K562 (cell line): Measurements from ENCODE around the gene UBE2E1. TPM values are rescaled to one million over a fixed set of nuclear protein-coding genes. Genes with fewer than 3 reads are reported as not detected.

Source experiments
- AFF4 ChIP-seq: sonication (generic); formaldehyde crosslinking; IDR thresholded peaks from 2 replicates; pipeline ENCODE4 v1.8.0; 2023; ENCODE audit warnings: mild to moderate bottlenecking, missing genetic modification reagents
- ATF3 ChIP-seq, 2 experiments: fragments of 450-650 bp in 1 of 2; sonication (generic) in 1 of 2; formaldehyde crosslinking in 1 of 2; IDR thresholded peaks in 1 of 2; conservative IDR thresholded peaks in 1 of 2; 2 replicates each; pipeline versions ENCODE4 v1.6.1 to v1.8.1; 2016 to 2023; ENCODE audit warnings: mild to moderate bottlenecking in 2 of 2, moderate library complexity in 2 of 2, inconsistent platforms in 1 of 2, missing genetic modification reagents in 1 of 2
- BCL6 ChIP-seq: fragments of 250-450 bp; sonication (Bioruptor Pico); IDR thresholded peaks from 2 replicates; pipeline ENCODE4 v1.4.0; 2020
- BCLAF1 ChIP-seq, 2 experiments: fragments of 450-650 bp in 1 of 2; IDR thresholded peaks; 2 replicates each; pipeline ENCODE4 v1.6.1; 2011 to 2017; ENCODE audit warnings: low read depth in 2 of 2, antibody characterized with exemption in 1 of 2, borderline replicate concordance in 1 of 2, low read length in 1 of 2, mild to moderate bottlenecking in 1 of 2, mixed read lengths in 1 of 2; ENCODE audit not compliant: control insufficient read depth in 1 of 2
- CREB5 ChIP-seq: fragments of 250-450 bp; sonication (Bioruptor Pico); IDR thresholded peaks from 2 replicates; pipeline ENCODE4 v1.5.0; 2020; ENCODE audit warnings: mild to moderate bottlenecking
- GMEB1 ChIP-seq: fragments of 250-450 bp; sonication (Bioruptor Pico); IDR thresholded peaks from 2 replicates; pipeline ENCODE4 v1.4.0; 2020; ENCODE audit warnings: mild to moderate bottlenecking
- HNRNPH1 ChIP-seq: fragments of 200-400 bp; formaldehyde crosslinking; optimal IDR thresholded peaks from 2 replicates; pipeline ENCODE3; 2017; ENCODE audit warnings: low read depth, mild to moderate bottlenecking, low read length, moderate library complexity
- ILK ChIP-seq: fragments of 450-650 bp; IDR thresholded peaks from 2 replicates; pipeline ENCODE4 v1.6.1; 2016; ENCODE audit warnings: missing genetic modification characterization, low read depth, mild to moderate bottlenecking, missing compliant biosample characterization, moderate library complexity, borderline replicate concordance
- MIER1 ChIP-seq: fragments of 450-650 bp; IDR thresholded peaks from 2 replicates; pipeline ENCODE4 v1.6.1; 2016; ENCODE audit warnings: antibody characterized with exemption, mild to moderate bottlenecking, low read depth
- NFATC3 ChIP-seq: fragments of 450-650 bp; IDR thresholded peaks from 2 replicates; pipeline ENCODE4 v1.6.1; 2017; ENCODE audit warnings: mild to moderate bottlenecking
- NFIX ChIP-seq: fragments of 250-450 bp; sonication (Bioruptor Pico); IDR thresholded peaks from 2 replicates; pipeline ENCODE4 v1.4.0; 2020; ENCODE audit warnings: low read depth, mild to moderate bottlenecking, moderate library complexity
- POLR2AphosphoS5 ChIP-seq: IDR thresholded peaks from 2 replicates; pipeline ENCODE4 v1.6.1; 2011; ENCODE audit warnings: mild to moderate bottlenecking, low read depth, low read length, moderate library complexity; ENCODE audit not compliant: control insufficient read depth, insufficient read depth
- SMARCA4 ChIP-seq: fragments of 450-650 bp; IDR thresholded peaks from 2 replicates; pipeline ENCODE4 v1.6.1; 2016
- SUPT5H ChIP-seq: fragments of 450-650 bp; IDR thresholded peaks from 2 replicates; pipeline ENCODE4 v1.6.1; 2016
- ZBED1 ChIP-seq: IDR thresholded peaks from 2 replicates; pipeline ENCODE4 v1.6.1; 2014
- ZEB2 ChIP-seq: fragments of 450-650 bp; IDR thresholded peaks from 2 replicates; pipeline ENCODE4 v1.6.1; 2016
- ZFX ChIP-seq: sonication (generic); formaldehyde crosslinking; IDR thresholded peaks from 2 replicates; pipeline ENCODE4 v1.8.0; 2022; ENCODE audit warnings: mild to moderate bottlenecking, missing genetic modification reagents, moderate library complexity
- ZNF778 ChIP-seq: fragments of 450-650 bp; formaldehyde crosslinking; IDR thresholded peaks from 2 replicates; pipeline ENCODE4 v1.4.0; 2020; ENCODE audit warnings: mild to moderate bottlenecking, moderate library complexity
- polyA plus RNA-seq, 8 experiments: library from polyadenylated mRNA; depleted of rRNA in 4 of 8; stranded (reverse) in 5 of 8; unstranded in 3 of 8; fragments of >200 nt; fragmentation: Nextera tagmentation in 2 of 8; fragmentation: Illumina TruSeq in 1 of 8; extraction: Ambion mirVana in 2 of 8; extraction: Trizol in 1 of 8; gene quantifications; 2 replicates each; pipeline versions ENCODE4 v1.2.1 to v1.2.3, GENCODE V29; 2011 to 2014; ENCODE audit warnings: inconsistent platforms in 1 of 8, missing spikeins in 1 of 8
- total RNA-seq, 7 experiments: library from RNA; depleted of rRNA in 6 of 7; stranded (reverse); fragments of >200 nt in 6 of 7; fragmentation: Illumina TruSeq in 2 of 7; extraction: Trizol in 2 of 7; gene quantifications; 2 replicates each; pipeline versions ENCODE4 v1.2.1 to v1.2.3, GENCODE V29; 2011 to 2021; ENCODE audit warnings: low replicate concordance in 1 of 7

The UBE2E1 gene
- total and polyA plus RNA-seq, 9 of the 15 experiments (the other 6 are each of a cell fraction or from before 2014, with no cell fraction given), result 54.4 to 294 (median 165) TPM

- TF ChIP-seq AFF4 (CRISPR knock-in tag) (no peak), NFIX (CRISPR knock-in tag) (no peak), ATF3 (IDR thresholded peaks at IDR 0.05) (no peak), ATF3 (CRISPR knock-in tag; conservative IDR thresholded peaks at IDR 0.05) (no peak), GMEB1 (CRISPR knock-in tag) (no peak), ZFX (CRISPR knock-in tag) (no peak), HNRNPH1 (no peak), ZNF778 (CRISPR knock-in tag) (no peak), BCLAF1 (IDR thresholded peaks at IDR 0.05; ENCODE audit: borderline replicate concordance in 1 of 2, control insufficient read depth in 1 of 2, low read depth in 2 of 2, low read length in 1 of 2) (no peak), SMARCA4 (no peak), MIER1 (no peak), SUPT5H (peak; percentile 65; the same call in 1 of the 2 replicates), ZEB2 (no peak), BCL6 (CRISPR knock-in tag) (no peak), CREB5 (CRISPR knock-in tag) (no peak), ZBED1 (no peak), ILK (tag) (no peak), POLR2AphosphoS5 (peak; percentile 41), NFATC3 (no peak)
Measured at GRCh38 chr3:23920151-23920655, 114.4 kb downstream of the UBE2E1 start (continued).
